Duodenal mucosa (tissue), 2 donors: ENCODE results near the gene TMEM117.
"Not testable (repeated sequence)": the region's sequence is repeated elsewhere in the genome, so short reads cannot be mapped to it uniquely, and the experiment has no call there.

ENCODE experiments used
- H3K27ac ChIP-seq: one replicate; pipeline ENCODE4 v1.7.0; 2013; ENCODE audit warnings: low read depth, low read length
- H3K27me3 ChIP-seq, 2 donors: one replicate each; pipeline ENCODE4 v1.7.0; 2013; ENCODE audit warnings: low read length in 2 of 2, control low read depth in 1 of 2; ENCODE audit not compliant: insufficient read depth in 2 of 2, control insufficient read depth in 1 of 2
- H3K36me3 ChIP-seq, 2 donors: one replicate each; pipeline ENCODE4 v1.7.0; 2013; ENCODE audit warnings: low read length in 2 of 2, control low read depth in 1 of 2; ENCODE audit not compliant: insufficient read depth in 2 of 2, control insufficient read depth in 1 of 2
- H3K4me1 ChIP-seq, 2 donors: one replicate each; pipeline ENCODE4 v1.7.0; 2013; ENCODE audit warnings: low read length in 2 of 2, control low read depth in 1 of 2; ENCODE audit not compliant: insufficient read depth in 2 of 2, control insufficient read depth in 1 of 2
- H3K4me3 ChIP-seq, 2 donors: one replicate each; pipeline ENCODE4 v1.7.0; 2013; ENCODE audit warnings: low read length in 2 of 2, low read depth in 1 of 2
- H3K9ac ChIP-seq, 2 donors: one replicate each; pipeline ENCODE4 v1.7.0; 2013; ENCODE audit warnings: low read length in 2 of 2, low read depth in 1 of 2
- H3K9me3 ChIP-seq, 2 donors: one replicate each; pipeline ENCODE4 v1.7.0; 2013; ENCODE audit warnings: low read length in 2 of 2, control low read depth in 1 of 2; ENCODE audit not compliant: control insufficient read depth in 1 of 2

TMEM117 gene

DNA sequence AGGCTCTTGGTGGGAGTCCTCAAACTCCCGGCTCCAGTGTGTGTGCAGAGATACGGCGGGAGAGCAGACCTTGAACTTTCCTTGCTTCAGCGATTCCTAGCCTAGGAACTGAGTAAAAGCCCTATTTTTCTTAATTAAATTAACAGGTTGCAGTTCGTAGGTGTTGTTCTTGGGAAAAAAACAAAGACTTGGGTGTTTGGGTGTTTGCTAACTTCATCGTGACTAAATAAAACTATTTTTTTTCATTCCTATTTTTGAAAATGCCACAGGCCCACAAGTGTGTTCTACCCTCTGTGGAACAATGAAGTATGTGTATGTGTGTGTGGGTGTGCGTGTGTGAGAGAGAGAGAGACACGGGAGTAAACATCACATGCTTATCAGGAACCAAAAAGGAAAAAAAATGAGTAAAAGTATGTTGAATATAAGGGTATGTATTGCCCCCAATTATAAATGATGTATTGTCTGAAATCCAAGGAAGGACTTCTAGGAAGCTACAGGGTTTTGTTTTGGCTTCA is 651 bp downstream of the TMEM117 start:
- Histone ChIP-seq H3K27me3 (no peaks in the 10 kb centered on the region), H3K4me3 (peak overlapping the region; percentile 72 to 84), H3K36me3 (no peaks in the 10 kb centered on the region)

DNA sequence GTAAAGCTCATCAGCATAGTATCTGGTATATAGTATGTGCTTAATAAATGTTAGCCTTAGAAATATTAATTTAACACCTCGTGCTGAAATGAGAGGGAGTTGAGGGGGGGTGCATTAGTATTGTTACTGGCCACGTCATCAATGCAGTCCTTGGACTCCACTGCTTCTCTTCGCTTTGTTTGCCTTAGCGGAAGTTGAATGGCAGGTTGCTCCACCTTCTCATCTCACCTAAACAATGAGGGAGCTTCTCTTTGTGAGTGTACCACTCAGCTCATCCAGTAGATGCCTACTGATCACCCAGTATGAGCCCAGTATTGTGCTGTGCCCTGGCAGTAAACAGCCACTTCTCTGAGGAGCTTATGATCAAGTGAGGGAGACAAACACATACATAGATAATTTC is 4.5 kb downstream of the TMEM117 start:
- Histone ChIP-seq H3K27me3 (no peaks in the 10 kb centered on the region), H3K4me3 (no peak overlapping the region), H3K36me3 (no peaks in the 10 kb centered on the region), H3K9me3 (no peaks in the 10 kb centered on the region), H3K9ac (no peak overlapping the region), H3K4me1 (peaks cover 6 to 9% of the 10 kb centered on the region in 2 donors), H3K27ac (no peak overlapping the region)

More for the DNA sequence above, 651 bp downstream of the TMEM117 start:
- Histone ChIP-seq H3K4me1 (peaks cover 10 to 26% of the 10 kb centered on the region in 2 donors), H3K9me3 (no peaks in the 10 kb centered on the region), H3K9ac (peak overlapping the region; percentile 77 to 87), H3K27ac (peak overlapping the region; percentile 94)

DNA sequence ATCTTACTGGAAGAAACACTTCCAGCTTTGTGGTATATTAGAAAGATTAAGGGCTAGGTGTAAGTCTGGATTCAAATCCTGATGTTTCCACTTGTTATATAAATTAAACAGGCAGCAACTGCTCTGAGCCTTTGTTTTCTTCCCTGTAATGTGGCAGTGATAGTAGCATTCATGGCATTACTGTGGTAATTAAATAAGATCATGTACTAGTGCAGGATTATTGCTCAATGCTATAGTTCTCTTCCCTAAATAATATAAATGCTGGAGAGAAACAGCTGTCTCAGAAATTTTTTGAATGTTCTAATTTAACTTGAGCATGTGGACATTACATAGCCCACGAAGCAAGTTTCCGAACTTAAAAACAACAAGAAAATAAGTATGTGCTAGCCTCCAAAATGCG is 5.4 kb downstream of the TMEM117 start:
- no peaks in the 10 kb centered on the region for H3K9me3 ChIP-seq
- peaks cover 5 to 8% of the 10 kb centered on the region in 2 donors for H3K4me1 ChIP-seq
- no peak overlapping the region for H3K4me3 ChIP-seq
- H3K27ac ChIP-seq, result no peak overlapping the region
- no peak overlapping the region for H3K9ac ChIP-seq
- no peaks in the 10 kb centered on the region for H3K36me3 ChIP-seq
- no peaks in the 10 kb centered on the region for H3K27me3 ChIP-seq

DNA sequence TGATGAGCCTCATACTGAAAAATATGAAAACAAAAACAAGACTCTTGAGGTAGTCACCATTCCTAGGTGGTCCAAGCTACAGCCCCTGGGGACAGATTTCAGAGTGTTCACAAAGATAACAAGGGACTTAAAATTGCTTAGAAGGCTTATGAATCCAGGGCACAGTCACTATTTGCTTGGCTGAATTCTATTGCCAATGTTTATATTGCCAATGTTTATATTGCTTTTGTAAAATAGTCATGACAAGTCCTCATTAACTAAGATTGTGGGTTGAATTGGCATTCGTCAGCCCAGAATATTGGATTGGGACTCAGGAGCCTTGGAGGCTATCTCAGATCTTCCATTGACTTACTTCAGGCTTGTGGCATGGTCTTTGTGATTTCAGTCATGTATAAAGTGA is 6.4 kb downstream of the TMEM117 start:
- no peaks in the 10 kb centered on the region for H3K36me3 ChIP-seq
- H3K27me3 ChIP-seq, result no peaks in the 10 kb centered on the region
- no peak overlapping the region for H3K9ac ChIP-seq
- H3K9me3 ChIP-seq, result no peaks in the 10 kb centered on the region
- no peak overlapping the region for H3K4me3 ChIP-seq
- peaks cover under 1 to 8% of the 10 kb centered on the region in 2 donors for H3K4me1 ChIP-seq
- H3K27ac ChIP-seq, result no peak overlapping the region

DNA sequence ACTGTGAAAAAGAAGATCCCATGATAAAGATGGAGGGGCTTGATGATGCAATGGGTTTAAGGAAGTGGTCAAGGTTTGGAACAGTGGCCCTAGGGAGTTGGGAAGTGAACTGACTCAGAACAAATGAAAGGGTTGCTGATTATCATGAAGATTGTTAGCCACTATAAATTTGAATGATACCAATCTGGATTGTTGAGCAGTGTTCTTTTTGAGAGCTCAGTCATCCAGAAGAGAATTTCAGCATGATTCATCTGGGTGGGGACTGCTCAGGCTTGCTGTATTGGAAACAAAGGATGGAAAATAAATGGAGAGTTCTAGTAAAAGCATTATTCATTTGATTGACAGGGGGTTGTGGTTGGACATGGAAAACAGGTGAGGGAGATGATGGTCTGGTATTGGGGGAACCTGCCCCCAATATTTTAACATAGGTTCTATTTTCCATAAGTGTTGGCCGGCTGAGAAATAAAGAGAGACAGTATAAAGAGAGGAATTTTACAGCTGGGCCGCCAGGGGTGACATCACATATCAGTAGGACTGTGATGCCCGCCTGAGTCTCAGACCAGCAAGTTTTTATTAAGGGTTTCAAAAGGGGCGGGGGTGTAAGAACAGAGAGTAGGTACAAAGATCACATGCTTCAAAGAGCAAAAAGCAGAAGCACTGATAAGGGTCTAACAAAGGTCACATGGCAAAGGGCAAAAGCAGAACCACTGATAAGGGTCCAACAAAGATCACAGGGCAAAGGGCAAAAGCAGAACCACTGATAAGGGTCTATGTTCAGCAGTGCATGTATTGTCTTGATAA is 11.7 kb downstream of the TMEM117 start:
- H3K9me3 ChIP-seq, H3K4me3 ChIP-seq, H3K27ac ChIP-seq, H3K9ac ChIP-seq, H3K27me3 ChIP-seq, H3K36me3 ChIP-seq, H3K4me1 ChIP-seq: not testable (repeated sequence)

DNA sequence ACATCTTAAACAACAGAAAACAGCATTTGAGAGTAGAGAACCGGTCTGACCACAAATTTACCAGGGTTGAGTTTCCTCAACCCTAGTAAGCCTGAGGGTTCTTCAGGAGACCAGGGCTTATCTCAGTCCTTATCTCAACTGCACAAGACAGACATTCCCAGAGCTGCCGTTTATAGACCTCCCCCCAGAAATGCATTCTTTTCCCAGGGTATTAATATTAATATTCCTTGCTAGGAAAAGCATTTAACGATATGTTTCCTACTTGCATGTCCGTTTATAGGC is 12.3 kb downstream of the TMEM117 start:
- Histone ChIP-seq H3K27me3 (no peaks in the 10 kb centered on the region), H3K4me1 (no peaks in the 10 kb centered on the region), H3K36me3 (peaks cover 0 to 6% of the 10 kb centered on the region in 2 donors), H3K4me3 (no peak overlapping the region), H3K27ac (no peak overlapping the region), H3K9me3 (no peaks in the 10 kb centered on the region), H3K9ac (no peak overlapping the region)

DNA sequence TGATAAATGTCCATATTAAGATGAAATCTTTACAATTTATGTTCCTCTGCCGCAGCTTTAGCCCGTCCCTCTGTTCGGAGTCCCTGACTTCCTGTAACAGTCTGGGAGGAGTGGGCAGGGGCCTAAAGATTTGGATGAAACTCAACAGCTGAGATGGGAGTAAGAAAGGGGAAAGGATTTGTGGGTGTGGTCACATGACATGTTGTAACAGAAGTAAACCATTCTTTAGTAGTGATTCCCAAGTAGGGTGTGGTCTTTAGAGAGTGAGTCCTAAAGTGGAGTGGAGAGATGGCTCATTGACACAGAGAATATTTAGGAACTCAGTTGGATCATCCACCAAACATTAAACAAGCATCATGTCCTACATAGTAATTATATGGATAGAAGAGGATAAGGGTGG is 12.9 kb downstream of the TMEM117 start:
- Histone ChIP-seq H3K9me3 (no peaks in the 10 kb centered on the region), H3K4me1 (no peaks in the 10 kb centered on the region), H3K36me3 (peaks cover 0 to 6% of the 10 kb centered on the region in 2 donors), H3K9ac (no peak overlapping the region), H3K4me3 (no peak overlapping the region), H3K27ac (no peak overlapping the region), H3K27me3 (no peaks in the 10 kb centered on the region)

DNA sequence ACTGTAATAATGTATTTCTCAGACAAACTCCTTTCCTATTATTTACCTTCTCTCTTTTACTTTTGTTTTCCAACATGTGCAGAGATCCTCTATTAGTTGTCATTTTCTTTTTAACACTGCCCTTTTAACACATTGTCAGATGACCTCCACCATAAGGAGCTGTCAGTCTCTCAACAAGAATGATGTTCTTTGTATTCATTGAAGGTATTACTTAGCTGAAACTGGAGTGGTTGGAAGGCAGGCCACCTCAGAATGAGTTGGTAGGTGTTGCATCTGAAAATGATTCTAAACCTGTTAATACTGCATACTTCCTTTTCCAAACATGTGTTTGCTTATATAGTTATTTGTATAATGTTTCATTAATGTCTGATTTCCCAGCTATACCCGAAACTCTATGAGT is 16.9 kb downstream of the TMEM117 start:
- no peaks in the 10 kb centered on the region for H3K9me3 ChIP-seq
- no peak overlapping the region for H3K9ac ChIP-seq
- H3K27me3 ChIP-seq, result no peaks in the 10 kb centered on the region
- peaks cover 0 to 3% of the 10 kb centered on the region in 2 donors for H3K4me1 ChIP-seq
- H3K36me3 ChIP-seq, result peaks cover 0 to 6% of the 10 kb centered on the region in 2 donors
- no peak overlapping the region for H3K27ac ChIP-seq
- H3K4me3 ChIP-seq, result no peak overlapping the region

DNA sequence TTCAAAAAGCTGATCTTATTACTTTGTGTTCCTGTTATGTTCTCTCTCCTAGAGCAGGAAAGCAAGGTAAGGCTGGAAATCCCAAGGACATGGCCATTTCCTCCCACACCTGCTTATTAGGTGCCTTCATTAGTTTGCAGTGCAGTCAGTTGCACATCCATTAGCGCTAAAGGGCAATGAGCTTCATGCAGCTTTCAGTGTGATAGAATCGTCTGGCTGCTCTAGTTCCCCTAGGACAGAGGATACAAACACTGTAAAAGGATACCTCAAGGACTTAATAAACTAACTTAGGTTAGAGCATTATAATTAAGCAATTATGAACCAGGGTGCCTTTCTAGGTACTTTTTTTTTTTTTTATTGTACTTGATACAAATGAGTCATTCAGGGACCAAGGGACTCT is 21.1 kb downstream of the TMEM117 start:
- Histone ChIP-seq H3K36me3 (no peaks in the 10 kb centered on the region), H3K27ac (no peak overlapping the region), H3K27me3 (no peaks in the 10 kb centered on the region), H3K4me1 (peaks cover 0 to 13% of the 10 kb centered on the region in 2 donors), H3K4me3 (no peak overlapping the region), H3K9ac (no peak overlapping the region), H3K9me3 (no peaks in the 10 kb centered on the region)

DNA sequence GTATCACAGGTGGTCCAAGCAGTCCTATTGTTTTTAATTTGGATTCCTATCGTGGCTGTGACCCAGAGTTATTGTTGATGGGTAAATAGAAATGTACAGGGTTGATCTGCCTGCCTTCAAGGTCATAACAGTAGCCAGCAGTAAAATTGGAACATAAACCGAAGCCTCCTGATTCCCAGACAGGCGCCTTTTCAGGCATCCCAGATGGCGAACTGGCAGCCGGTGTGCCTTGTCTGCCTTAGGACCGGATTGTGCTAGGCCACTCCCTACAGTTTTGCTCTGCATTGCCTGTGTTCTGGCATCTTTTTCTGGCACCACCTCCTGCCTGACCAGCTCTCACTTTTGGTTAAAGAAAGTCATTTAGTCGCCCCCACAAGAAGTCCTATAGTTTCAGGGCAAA is 22.2 kb downstream of the TMEM117 start:
- peaks cover 0 to 13% of the 10 kb centered on the region in 2 donors for H3K4me1 ChIP-seq
- no peak overlapping the region for H3K27ac ChIP-seq
- H3K4me3 ChIP-seq, result no peak overlapping the region
- no peaks in the 10 kb centered on the region for H3K9me3 ChIP-seq
- H3K9ac ChIP-seq, result no peak overlapping the region
- no peaks in the 10 kb centered on the region for H3K27me3 ChIP-seq
- H3K36me3 ChIP-seq, result no peaks in the 10 kb centered on the region
